KMS-11 (cell line): ENCODE data around the gene SLPI.

ENCODE experiments used
- H2AFZ ChIP-seq: fragments of 200-600 bp; sonication (generic); 2 replicates; pipeline ENCODE4 v1.6.1; 2016; ENCODE audit warnings: antibody characterized with exemption, mixed run types, low read depth
- H3K27ac ChIP-seq: fragments of 200-600 bp; sonication (generic); 2 replicates; pipeline ENCODE4 v1.6.1; 2016; ENCODE audit warnings: mild to moderate bottlenecking, mixed run types
- H3K27me3 ChIP-seq: fragments of 200-600 bp; sonication (generic); 2 replicates; pipeline ENCODE4 v1.6.1; 2017; ENCODE audit warnings: mild to moderate bottlenecking, low read depth, mixed run types, moderate library complexity; ENCODE audit not compliant: insufficient read depth
- H3K36me3 ChIP-seq: fragments of 200-600 bp; sonication (generic); 2 replicates; pipeline ENCODE4 v1.6.1; 2017; ENCODE audit warnings: mild to moderate bottlenecking, mixed run types; ENCODE audit not compliant: insufficient read depth
- H3K4me1 ChIP-seq: fragments of 200-600 bp; sonication (generic); 2 replicates; pipeline ENCODE4 v1.6.1; 2016; ENCODE audit warnings: mild to moderate bottlenecking, low read depth, mixed run types; ENCODE audit not compliant: poor library complexity, severe bottlenecking
- H3K4me2 ChIP-seq: fragments of 200-600 bp; sonication (generic); 2 replicates; pipeline ENCODE4 v1.7.0; 2016; ENCODE audit warnings: mild to moderate bottlenecking, mixed run types
- H3K4me3 ChIP-seq: fragments of 200-600 bp; sonication (generic); IDR thresholded peaks from 2 replicates; pipeline ENCODE4 v1.6.1; 2017; ENCODE audit warnings: low read depth, low read length, mixed read lengths; ENCODE audit not compliant: insufficient read depth
- H3K79me2 ChIP-seq: fragments of 200-600 bp; sonication (generic); 2 replicates; pipeline ENCODE4 v1.6.1; 2016; ENCODE audit warnings: low read depth, mixed run types; ENCODE audit not compliant: insufficient read depth
- H3K9ac ChIP-seq: fragments of 200-600 bp; sonication (generic); 2 replicates; pipeline ENCODE4 v1.6.1; 2016; ENCODE audit warnings: mild to moderate bottlenecking, mixed run types
- H4K20me1 ChIP-seq: fragments of 200-600 bp; sonication (generic); 2 replicates; pipeline ENCODE4 v1.6.1; 2016; ENCODE audit warnings: mild to moderate bottlenecking, mixed run types; ENCODE audit not compliant: insufficient read depth
- TF ChIP-seq, protein P1 (sequence below): fragments of 200-600 bp; sonication (generic); conservative IDR thresholded peaks from 2 replicates; pipeline ENCODE4 v1.6.1; 2017; ENCODE audit warnings: low read depth, mild to moderate bottlenecking, antibody characterized with exemption, low read length, moderate library complexity, mixed read lengths

Gene SLPI

DNA sequence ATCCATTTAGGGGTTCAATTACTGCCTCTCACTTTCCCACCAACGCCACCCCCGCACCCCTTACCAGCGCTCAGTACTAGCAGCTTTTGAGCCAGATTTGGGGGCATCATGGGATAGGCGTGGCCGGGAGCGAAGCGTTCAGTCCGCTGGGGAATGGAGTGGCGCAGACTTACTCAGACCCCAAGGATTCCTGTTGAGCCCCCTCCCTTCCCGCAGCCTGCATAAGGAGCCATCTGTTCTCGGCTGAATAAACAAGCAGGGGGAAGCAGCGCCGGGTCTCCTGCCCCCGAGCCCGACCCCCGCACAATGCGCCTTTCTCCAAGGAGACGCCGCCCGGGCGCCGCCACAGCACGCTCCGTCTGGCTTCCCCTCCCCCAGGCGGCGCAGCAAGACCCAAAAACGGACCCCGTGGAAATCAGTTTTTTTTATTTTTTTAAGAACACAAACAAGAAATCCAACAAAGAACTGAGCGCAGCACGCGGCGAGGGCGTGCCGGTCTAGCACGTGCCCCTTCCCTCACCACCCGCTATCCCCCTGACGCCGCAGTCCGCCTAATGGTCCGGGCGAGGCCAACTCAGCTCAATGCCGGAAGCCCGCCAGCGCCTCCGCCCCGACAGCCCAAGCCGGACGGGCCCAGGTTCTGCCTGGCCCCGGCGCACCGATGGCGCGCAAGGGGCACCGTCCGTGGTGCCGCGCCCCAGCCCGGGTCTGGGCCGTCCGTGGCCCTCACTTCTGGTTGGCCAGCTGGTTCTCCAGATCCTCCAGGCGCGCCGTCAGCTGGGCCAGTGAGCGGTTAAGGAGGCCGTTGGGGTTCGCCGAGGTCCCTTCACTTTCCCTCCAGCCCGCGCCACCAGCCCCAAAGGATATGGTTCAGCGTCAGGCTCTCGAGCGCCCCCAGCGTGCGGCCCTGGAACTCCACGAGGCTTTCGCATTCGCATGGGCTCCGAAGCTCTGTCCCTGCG lies 39.0 kb upstream of the SLPI start:
- TF ChIP-seq, protein P1, sequence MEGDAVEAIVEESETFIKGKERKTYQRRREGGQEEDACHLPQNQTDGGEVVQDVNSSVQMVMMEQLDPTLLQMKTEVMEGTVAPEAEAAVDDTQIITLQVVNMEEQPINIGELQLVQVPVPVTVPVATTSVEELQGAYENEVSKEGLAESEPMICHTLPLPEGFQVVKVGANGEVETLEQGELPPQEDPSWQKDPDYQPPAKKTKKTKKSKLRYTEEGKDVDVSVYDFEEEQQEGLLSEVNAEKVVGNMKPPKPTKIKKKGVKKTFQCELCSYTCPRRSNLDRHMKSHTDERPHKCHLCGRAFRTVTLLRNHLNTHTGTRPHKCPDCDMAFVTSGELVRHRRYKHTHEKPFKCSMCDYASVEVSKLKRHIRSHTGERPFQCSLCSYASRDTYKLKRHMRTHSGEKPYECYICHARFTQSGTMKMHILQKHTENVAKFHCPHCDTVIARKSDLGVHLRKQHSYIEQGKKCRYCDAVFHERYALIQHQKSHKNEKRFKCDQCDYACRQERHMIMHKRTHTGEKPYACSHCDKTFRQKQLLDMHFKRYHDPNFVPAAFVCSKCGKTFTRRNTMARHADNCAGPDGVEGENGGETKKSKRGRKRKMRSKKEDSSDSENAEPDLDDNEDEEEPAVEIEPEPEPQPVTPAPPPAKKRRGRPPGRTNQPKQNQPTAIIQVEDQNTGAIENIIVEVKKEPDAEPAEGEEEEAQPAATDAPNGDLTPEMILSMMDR = peak; percentile 90
- Histone ChIP-seq H3K27me3 (no peaks in the 10 kb centered on the region), H3K36me3 (no peaks in the 10 kb centered on the region), H2AFZ (peak overlapping the region; percentile 97), H3K79me2 (no peaks in the 10 kb centered on the region), H4K20me1 (no peaks in the 10 kb centered on the region), H3K9ac (peak overlapping the region; percentile 91), H3K4me1 (peaks cover 42% of the 10 kb centered on the region), H3K27ac (peak overlapping the region; percentile 83), H3K4me3 (no peak overlapping the region), H3K4me2 (peak overlapping the region; percentile 63)

DNA sequence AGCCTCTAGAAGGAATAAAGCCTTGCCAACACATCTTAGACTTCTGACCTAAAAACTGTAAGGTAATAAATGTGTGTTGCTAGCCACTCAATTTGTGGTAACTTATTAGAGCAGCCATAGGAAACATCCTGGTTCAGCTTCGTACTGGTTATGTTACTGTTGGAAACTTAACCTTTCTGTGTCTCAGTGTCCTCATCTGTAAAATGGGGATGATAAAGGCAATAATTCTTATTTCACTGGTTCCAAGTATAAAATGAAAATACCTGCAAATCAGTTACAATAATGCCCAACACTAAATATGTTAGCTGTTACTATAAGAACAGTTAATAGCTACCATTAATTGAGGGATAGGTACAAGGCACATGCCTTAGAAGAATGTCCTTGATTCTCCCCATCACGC lies 38.0 kb upstream of the SLPI start:
- Histone ChIP-seq H3K36me3 (no peaks in the 10 kb centered on the region), H3K79me2 (no peaks in the 10 kb centered on the region), H2AFZ (peak overlapping the region; percentile 97; the same call in 1 of the 2 replicates), H4K20me1 (no peaks in the 10 kb centered on the region), H3K27ac (0 out of 2 replicates have a peak overlapping the region, but pooled peaks have one; percentile 4), H3K4me3 (no peak overlapping the region), H3K4me2 (peak overlapping the region; percentile 63), H3K4me1 (peaks cover 42% of the 10 kb centered on the region), H3K9ac (no peak overlapping the region), H3K27me3 (no peaks in the 10 kb centered on the region)
- TF ChIP-seq, protein P1 = no peak

DNA sequence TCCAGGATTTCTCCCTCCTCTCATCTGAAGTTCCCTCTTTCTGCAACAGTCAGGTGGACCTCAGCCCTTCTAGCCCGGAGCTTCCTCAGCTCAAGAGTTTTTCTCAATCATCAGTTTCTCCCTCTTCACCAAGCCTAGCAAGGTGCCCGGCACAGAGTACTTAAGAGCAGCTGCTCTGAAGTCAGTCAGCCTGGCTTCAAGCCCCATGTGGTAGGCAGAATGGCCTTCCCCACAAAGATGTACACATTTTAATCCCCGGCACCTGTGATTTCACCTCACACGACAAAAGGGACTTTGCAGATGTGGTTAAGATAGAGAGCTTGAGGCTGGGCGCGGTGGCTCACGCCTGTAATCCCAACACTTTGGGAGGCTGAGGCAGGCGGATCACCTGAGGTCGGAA lies 37.2 kb upstream of the SLPI start:
- Histone ChIP-seq H3K4me2 (peak overlapping the region; percentile 69), H3K79me2 (no peaks in the 10 kb centered on the region), H4K20me1 (no peaks in the 10 kb centered on the region), H3K36me3 (no peaks in the 10 kb centered on the region), H3K27me3 (no peaks in the 10 kb centered on the region), H3K4me3 (no peak overlapping the region), H3K4me1 (peaks cover 42% of the 10 kb centered on the region), H2AFZ (peak overlapping the region; percentile 17; the same call in 1 of the 2 replicates), H3K9ac (no peak overlapping the region), H3K27ac (peak overlapping the region; percentile 49)
- TF ChIP-seq, protein P1 = no peak

DNA sequence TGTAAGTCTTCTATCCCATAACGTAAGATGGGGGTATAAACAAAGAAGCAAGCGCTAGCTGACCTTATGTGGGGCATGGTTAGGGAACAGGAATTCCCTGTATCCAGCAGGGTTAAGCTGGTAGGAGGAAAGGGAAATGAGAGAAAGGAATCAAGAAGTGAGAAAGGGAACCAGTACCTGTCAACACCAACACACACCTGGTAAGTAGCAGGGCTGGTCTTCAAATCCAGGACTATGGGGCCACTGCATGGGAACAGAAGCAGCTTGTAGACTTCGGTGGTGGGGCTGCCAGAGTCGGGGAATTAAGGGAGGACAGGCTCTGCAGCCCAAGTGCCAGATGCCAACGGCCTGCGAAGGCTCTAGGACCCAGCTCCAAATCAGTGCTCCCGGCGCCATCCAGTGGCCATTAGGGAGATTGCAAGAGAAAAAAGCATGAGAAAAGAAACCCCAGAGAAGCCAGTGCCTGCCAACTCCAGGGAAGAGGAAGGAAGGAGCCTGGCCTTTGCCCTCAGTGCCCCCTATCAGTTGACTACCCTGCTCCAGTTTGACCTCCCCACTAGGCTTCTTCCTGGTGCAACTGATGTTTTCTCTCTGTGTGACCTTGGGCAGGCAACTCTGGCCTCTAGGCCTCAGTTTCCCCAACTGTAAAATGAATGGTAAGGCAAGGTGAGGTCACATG lies 36.5 kb upstream of the SLPI start:
- H3K4me1 ChIP-seq = peaks cover 42% of the 10 kb centered on the region
- H3K27ac ChIP-seq = peak overlapping the region; percentile 49
- no peaks in the 10 kb centered on the region for H3K36me3 ChIP-seq
- no peaks in the 10 kb centered on the region for H4K20me1 ChIP-seq
- no peaks in the 10 kb centered on the region for H3K27me3 ChIP-seq
- H2AFZ ChIP-seq = peak overlapping the region; percentile 58; the same call in 1 of the 2 replicates
- H3K79me2 ChIP-seq = no peaks in the 10 kb centered on the region
- H3K9ac ChIP-seq = no peak overlapping the region; the same call in 1 of the 2 replicates
- no peak overlapping the region for H3K4me3 ChIP-seq
- peak overlapping the region; percentile 69 for H3K4me2 ChIP-seq
- TF ChIP-seq, protein P1 = peak; percentile 95
